Breast epithelium (tissue), 3 donors: ENCODE results near the gene INS.

Experiments used
- CTCF ChIP-seq, 3 donors: fragments of 450-650 bp; IDR thresholded peaks; one replicate each; pipeline ENCODE4 v1.5.1; 2016 to 2017; ENCODE audit warnings: antibody characterized with exemption in 3 of 3, mild to moderate bottlenecking in 3 of 3, moderate library complexity in 3 of 3
- POLR2AphosphoS5 ChIP-seq, 3 donors: sonication (generic); formaldehyde crosslinking; IDR thresholded peaks; one replicate each; pipeline ENCODE4 v1.6.1; 2017; ENCODE audit warnings: antibody characterized with exemption in 3 of 3

GRCh38 chr11:2173150-2173693 lies 12.2 kb upstream of the INS start:
- TF ChIP-seq CTCF (IDR thresholded peaks at IDR 0.05) = no peak
- TF ChIP-seq POLR2AphosphoS5 (IDR thresholded peaks at IDR 0.05) = no peak
